ENCODE results near the gene KCTD15.

DNA sequence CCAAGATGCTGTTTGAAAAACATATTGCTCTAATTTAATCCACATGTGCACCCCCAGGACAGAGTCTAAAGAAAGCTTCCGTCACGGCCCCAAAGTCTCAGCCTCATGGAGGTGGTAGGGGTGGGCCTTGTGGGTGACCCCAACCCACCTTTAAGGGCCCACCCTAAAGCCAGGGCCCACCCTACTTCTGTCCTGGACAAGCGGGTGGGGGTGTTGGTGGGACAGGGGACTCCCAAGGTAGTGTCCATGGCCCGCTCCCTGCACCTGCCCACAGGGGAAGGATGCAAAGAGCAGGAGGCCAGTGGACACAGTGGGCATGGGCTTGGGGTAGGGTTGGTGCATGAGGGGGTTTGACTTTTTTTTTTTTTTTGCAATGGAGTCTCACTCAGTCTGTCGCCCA, 66.8 kb downstream of the KCTD15 start:
- TF ChIP-seq, protein P1, sequence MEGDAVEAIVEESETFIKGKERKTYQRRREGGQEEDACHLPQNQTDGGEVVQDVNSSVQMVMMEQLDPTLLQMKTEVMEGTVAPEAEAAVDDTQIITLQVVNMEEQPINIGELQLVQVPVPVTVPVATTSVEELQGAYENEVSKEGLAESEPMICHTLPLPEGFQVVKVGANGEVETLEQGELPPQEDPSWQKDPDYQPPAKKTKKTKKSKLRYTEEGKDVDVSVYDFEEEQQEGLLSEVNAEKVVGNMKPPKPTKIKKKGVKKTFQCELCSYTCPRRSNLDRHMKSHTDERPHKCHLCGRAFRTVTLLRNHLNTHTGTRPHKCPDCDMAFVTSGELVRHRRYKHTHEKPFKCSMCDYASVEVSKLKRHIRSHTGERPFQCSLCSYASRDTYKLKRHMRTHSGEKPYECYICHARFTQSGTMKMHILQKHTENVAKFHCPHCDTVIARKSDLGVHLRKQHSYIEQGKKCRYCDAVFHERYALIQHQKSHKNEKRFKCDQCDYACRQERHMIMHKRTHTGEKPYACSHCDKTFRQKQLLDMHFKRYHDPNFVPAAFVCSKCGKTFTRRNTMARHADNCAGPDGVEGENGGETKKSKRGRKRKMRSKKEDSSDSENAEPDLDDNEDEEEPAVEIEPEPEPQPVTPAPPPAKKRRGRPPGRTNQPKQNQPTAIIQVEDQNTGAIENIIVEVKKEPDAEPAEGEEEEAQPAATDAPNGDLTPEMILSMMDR (IDR thresholded peaks at IDR 0.05) = no peak
- TF ChIP-seq POLR2A (IDR thresholded peaks at IDR 0.05) = no peak

Measured in thyroid gland (tissue), 4 donors.